Adrenal gland (tissue), 12 donors: Measurements from ENCODE around the gene MUC20. TPM values are rescaled to one million over a fixed set of nuclear protein-coding genes. Genes with fewer than 3 reads are reported as not detected.
"Not testable (repeated sequence)": the region's sequence is repeated elsewhere in the genome, so short reads cannot be mapped to it uniquely, and the experiment has no call there.

ENCODE experiments used
- DNase-seq, 7 donors: peaks; one replicate each; pipeline ENCODE4 v3.0.0-alpha.2; 2019 to 2020
- H3K27ac ChIP-seq, 5 donors: fragments of 200-600 bp; sonication (generic) in 4 of 5; 1 replicate in 3 of 5; 2 replicates in 2 of 5; pipeline versions ENCODE4 v1.5.1 to v1.8.0; 2016 to 2020; ENCODE audit warnings: mild to moderate bottlenecking in 1 of 5
- H3K27me3 ChIP-seq: fragments of 200-600 bp; 2 replicates; pipeline ENCODE4 v1.8.0; 2021
- H3K36me3 ChIP-seq, 2 donors: fragments of 200-600 bp; replicated peaks in 1 of 2; 1 replicate in 1 of 2; 2 replicates in 1 of 2; pipeline versions ENCODE4 v1.5.1 to v1.8.0; 2018 to 2022
- H3K4me1 ChIP-seq, 2 donors: fragments of 200-600 bp; replicated peaks in 1 of 2; 1 replicate in 1 of 2; 2 replicates in 1 of 2; pipeline versions ENCODE4 v1.5.1 to v1.8.0; 2018 to 2021
- H3K4me3 ChIP-seq, 4 donors: fragments of 200-600 bp; sonication (generic) in 3 of 4; one replicate each; pipeline ENCODE4 v1.5.1; 2016 to 2018
- H3K9me3 ChIP-seq, 3 donors: fragments of 200-600 bp; sonication (generic) in 1 of 3; replicated peaks in 1 of 3; 1 replicate in 2 of 3; 2 replicates in 1 of 3; pipeline versions ENCODE4 v1.5.1 to v1.8.0; 2016 to 2021
- POLR2A ChIP-seq, 2 donors: fragments of 450-650 bp; IDR thresholded peaks; one replicate each; pipeline ENCODE4 v1.6.1; 2017; ENCODE audit warnings: antibody characterized with exemption in 2 of 2, mild to moderate bottlenecking in 2 of 2, moderate library complexity in 1 of 2
- WGBS, 4 donors: extraction: QIAGEN DNeasy Blood & Tissue Kit in 2 of 4; methylation state at CpG; one replicate each; pipeline versions ENCODE4 v1.1.5 to v1.1.7; 2013 to 2017; 5-methylcytosine and 5-hydroxymethylcytosine counted together
- intact Hi-C, 2 donors: fragments of 100-400 bp; cut with DNase I; formaldehyde crosslinking; loops; one replicate each; pipeline versions ENCODE4 v1.14.1 to v1.15.0; 2022 to 2023
- polyA plus RNA-seq, 3 donors: library from polyadenylated mRNA; stranded (reverse); fragments of 200-250 nt in 2 of 3; fragments of 350-450 nt in 1 of 3; fragmentation: Illumina TruSeq in 1 of 3; extraction: RNeasy Lipid Tissue Mini Kit (QIAGEN cat#74804) in 1 of 3; gene quantifications; one replicate each; pipeline ENCODE4 v1.2.3, GENCODE V29; 2013 to 2014
- total RNA-seq, 9 donors: library from RNA; depleted of rRNA in 4 of 9; stranded (reverse); fragments of >200 nt in 4 of 9; fragments of 120-200 nt in 1 of 9; fragmentation: NEBNext Ultra II Directional in 1 of 9; extraction: Animal tissue kit (Norgen Biotek cat#: 25700) in 1 of 9; gene quantifications; one replicate each; pipeline versions ENCODE4 v1.1.0 to v1.2.4, GENCODE V29; 2013 to 2023
- TF ChIP-seq, protein P1 (sequence below), 6 experiments: fragments of 450-650 bp in 4 of 6; fragments of 200-600 bp in 2 of 6; sonication (generic) in 1 of 6; IDR thresholded peaks; 1 replicate in 5 of 6; 2 replicates in 1 of 6; pipeline versions ENCODE4 v1.5.1 to v1.8.0; 2016 to 2021; ENCODE audit warnings: antibody characterized with exemption in 6 of 6, mild to moderate bottlenecking in 2 of 6, moderate library complexity in 1 of 6
- donor health status: healthy with polysubstance abuse.
- donor health status: Bipolar disorder and iron deficiency.
- donor health status: DM: yes; HTN: yes; CAD: no.
- donor health status: DM: no; HTN: no; CAD: no.
- donor health status: DM: no; HTN: no; CAD: no.
- donor health status: DM: yes; HTN: yes; CAD: no.

Gene MUC20
- total and polyA plus RNA-seq, 12 donors = 0.78 to 20.2 (median 3.0) TPM

DNA sequence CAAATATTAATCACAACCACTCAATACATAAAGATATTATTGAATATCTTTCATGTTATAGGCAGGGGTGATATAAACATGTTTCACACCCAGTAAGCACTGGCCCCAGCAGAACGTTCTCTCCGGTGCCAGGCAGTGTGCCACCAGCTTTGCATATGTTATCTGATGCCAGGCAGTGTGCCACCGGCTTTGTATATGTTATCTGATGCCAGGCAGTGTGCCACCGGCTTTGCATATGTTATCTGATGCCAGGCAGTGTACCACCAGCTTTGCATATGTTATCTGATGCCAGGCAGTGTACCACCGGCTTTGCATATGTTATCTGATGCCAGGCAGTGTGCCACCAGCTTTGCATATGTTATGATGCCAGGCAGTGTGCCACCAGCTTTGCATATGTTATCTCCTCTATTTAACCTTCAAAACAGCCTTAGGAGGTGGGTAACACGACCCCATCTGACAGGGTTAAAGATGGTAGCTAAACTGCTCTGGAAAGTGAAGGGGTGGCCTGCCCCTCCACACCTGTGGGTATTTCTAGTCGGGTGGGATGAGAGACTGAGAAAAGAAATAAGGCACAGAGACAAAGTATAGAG, 6.9 kb downstream of the MUC20 start:
- no peak overlapping the region for H3K4me3 ChIP-seq
- no peaks in the 10 kb centered on the region for H3K36me3 ChIP-seq
- 59 to 69% (median 65%) methylated on average over 7 of the region's 7 CpGs for WGBS, 4 donors
- no peaks in the 10 kb centered on the region for H3K27me3 ChIP-seq
- H3K27ac ChIP-seq = no peak overlapping the region
- no peaks in the 10 kb centered on the region for H3K4me1 ChIP-seq
- no peak for DNase-seq
- no peak for TF ChIP-seq POLR2A (IDR thresholded peaks at IDR 0.05)
- TF ChIP-seq, protein P1, sequence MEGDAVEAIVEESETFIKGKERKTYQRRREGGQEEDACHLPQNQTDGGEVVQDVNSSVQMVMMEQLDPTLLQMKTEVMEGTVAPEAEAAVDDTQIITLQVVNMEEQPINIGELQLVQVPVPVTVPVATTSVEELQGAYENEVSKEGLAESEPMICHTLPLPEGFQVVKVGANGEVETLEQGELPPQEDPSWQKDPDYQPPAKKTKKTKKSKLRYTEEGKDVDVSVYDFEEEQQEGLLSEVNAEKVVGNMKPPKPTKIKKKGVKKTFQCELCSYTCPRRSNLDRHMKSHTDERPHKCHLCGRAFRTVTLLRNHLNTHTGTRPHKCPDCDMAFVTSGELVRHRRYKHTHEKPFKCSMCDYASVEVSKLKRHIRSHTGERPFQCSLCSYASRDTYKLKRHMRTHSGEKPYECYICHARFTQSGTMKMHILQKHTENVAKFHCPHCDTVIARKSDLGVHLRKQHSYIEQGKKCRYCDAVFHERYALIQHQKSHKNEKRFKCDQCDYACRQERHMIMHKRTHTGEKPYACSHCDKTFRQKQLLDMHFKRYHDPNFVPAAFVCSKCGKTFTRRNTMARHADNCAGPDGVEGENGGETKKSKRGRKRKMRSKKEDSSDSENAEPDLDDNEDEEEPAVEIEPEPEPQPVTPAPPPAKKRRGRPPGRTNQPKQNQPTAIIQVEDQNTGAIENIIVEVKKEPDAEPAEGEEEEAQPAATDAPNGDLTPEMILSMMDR (IDR thresholded peaks at IDR 0.05) = no peak
- intact Hi-C loops = loop anchor here in 1 of 2 donors (10.0 kb wide), 1 partner anchor 103 kb away; no protein-coding TSS in a partner anchor
- H3K9me3 ChIP-seq = no peaks in the 10 kb centered on the region

DNA sequence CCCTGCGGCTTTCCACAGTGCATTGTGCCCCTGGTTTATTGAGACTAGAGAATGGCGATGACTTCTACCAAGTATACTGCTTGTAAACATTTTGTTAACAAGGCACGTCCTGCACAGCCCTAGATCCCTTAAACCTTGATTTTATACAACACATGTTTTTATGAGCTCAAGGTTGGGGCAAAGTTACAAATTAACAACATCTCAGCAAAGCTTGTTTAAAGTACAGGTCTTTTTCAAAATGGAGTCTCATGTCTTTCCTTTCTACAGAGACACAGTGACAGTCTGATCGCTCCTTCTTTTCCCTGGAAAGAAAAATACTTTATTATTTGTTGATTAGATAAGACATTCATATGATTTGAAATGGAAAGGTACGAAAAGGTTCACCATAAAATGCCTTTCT, 8.0 kb downstream of the MUC20 start:
- H3K4me1 ChIP-seq, H3K36me3 ChIP-seq, DNase-seq, H3K27ac ChIP-seq, H3K27me3 ChIP-seq, H3K4me3 ChIP-seq, H3K9me3 ChIP-seq: not testable (repeated sequence)
- intact Hi-C loops = loop anchor here in 1 of 2 donors (10.0 kb wide), 1 partner anchor 104 kb away; no protein-coding TSS in a partner anchor
- 88 to 97% (median 90%) methylated on average over 3 to 5 of the region's 5 CpGs for WGBS, 4 donors

DNA sequence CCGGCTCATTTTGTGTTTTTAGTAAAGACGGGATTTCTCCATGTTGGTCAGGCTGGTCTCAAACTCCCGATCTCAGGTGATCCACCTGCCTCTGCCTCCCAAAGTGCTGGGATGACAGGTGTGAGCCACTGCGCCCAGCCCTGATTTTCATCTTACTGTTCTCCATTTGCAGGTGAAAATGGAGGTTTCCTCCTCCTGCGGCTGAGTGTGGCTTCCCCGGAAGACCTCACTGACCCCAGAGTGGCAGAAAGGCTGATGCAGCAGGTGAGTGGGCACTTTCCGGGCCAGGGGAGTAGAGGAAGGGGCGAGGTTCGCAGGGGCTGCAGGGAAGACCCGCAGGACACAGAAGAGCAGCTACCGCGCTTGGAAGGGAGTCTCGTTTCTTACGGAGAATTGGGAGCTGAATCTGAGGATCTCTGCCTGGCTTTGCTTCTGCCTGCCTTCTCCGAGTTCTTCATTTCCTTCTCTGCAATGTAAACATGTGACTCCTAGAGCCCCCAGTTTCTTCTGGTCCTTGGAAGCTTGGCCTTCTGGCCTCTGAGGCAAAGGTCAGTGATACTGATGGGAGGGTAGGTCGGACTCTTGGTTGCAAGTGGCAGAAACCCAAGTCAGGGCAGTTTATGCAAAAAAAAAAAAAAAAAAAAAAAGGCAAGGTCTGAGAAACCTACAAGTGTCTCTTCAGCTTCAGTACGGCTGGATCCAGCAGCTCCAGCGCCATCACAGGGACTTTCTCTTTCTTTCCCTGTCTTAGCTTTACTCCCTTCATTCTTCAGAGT, 8.9 kb downstream of the MUC20 start:
- Histone ChIP-seq H3K9me3 (no peaks in the 10 kb centered on the region), H3K27me3 (no peaks in the 10 kb centered on the region), H3K36me3 (no peaks in the 10 kb centered on the region), H3K4me1 (no peaks in the 10 kb centered on the region), H3K27ac (no peak overlapping the region), H3K4me3 (no peak overlapping the region)
- no peak for DNase-seq
- intact Hi-C loops = loop anchor here in 1 of 2 donors (10.0 kb wide), 1 partner anchor 105 kb away; no protein-coding TSS in a partner anchor
- TF ChIP-seq POLR2A (IDR thresholded peaks at IDR 0.05) = no peak
- TF ChIP-seq, protein P1 (IDR thresholded peaks at IDR 0.05) = no peak
- WGBS, 4 donors = 82 to 93% (median 87%) methylated on average over 18 of the region's 18 CpGs

DNA sequence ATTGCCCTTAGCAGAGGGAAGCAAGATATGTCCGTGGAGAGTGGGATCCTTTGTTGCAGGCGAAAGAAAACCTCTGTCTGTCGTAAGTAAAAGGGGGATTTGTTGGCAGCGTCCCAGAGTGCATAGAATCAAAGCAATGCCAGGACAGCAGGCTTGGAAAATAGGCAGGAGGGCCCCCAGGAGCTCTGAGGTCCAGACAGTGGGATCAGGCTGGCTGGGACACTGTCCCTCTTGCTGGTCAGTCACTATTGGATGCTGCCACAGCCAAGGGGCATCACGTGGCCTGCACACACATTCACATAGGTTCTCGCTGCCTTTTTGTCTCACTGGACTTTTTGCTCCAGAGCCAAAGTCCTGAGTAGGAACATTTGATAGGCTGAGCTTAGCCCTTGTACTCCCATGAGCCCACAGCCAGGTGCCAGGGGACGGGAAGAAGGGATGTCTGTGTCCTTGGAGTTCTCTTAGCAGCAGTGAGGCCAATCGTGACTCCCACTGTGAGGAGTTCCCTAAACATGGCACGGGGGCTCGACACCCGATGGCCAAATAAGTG, 10.7 kb downstream of the MUC20 start:
- no peak for DNase-seq
- no peaks in the 10 kb centered on the region for H3K4me1 ChIP-seq
- TF ChIP-seq, protein P1 (IDR thresholded peaks at IDR 0.05) = no peak
- TF ChIP-seq POLR2A (IDR thresholded peaks at IDR 0.05) = no peak
- no peaks in the 10 kb centered on the region for H3K9me3 ChIP-seq
- H3K27me3 ChIP-seq = no peaks in the 10 kb centered on the region
- intact Hi-C loops = no loop called here
- H3K27ac ChIP-seq = no peak overlapping the region
- H3K4me3 ChIP-seq = no peak overlapping the region
- H3K36me3 ChIP-seq = no peaks in the 10 kb centered on the region
- 88 to 94% (median 91%) methylated on average over 11 of the region's 11 CpGs for whole genome bisulfite sequencing, 4 donors
